B cell (primary cell): ENCODE measurements around the gene DIAPH1.

Source experiments
- CTCF ChIP-seq: fragments of 200-600 bp; IDR thresholded peaks from one replicate; pipeline ENCODE4 v1.8.0; 2022; ENCODE audit warnings: antibody characterized with exemption, mild to moderate bottlenecking
- EZH2 ChIP-seq: IDR thresholded peaks from 2 replicates; pipeline ENCODE4 v1.6.1; 2012; ENCODE audit warnings: borderline replicate concordance, low read depth, mild to moderate bottlenecking, moderate library complexity, low read length; ENCODE audit not compliant: insufficient read depth, poor library complexity, severe bottlenecking

DNA sequence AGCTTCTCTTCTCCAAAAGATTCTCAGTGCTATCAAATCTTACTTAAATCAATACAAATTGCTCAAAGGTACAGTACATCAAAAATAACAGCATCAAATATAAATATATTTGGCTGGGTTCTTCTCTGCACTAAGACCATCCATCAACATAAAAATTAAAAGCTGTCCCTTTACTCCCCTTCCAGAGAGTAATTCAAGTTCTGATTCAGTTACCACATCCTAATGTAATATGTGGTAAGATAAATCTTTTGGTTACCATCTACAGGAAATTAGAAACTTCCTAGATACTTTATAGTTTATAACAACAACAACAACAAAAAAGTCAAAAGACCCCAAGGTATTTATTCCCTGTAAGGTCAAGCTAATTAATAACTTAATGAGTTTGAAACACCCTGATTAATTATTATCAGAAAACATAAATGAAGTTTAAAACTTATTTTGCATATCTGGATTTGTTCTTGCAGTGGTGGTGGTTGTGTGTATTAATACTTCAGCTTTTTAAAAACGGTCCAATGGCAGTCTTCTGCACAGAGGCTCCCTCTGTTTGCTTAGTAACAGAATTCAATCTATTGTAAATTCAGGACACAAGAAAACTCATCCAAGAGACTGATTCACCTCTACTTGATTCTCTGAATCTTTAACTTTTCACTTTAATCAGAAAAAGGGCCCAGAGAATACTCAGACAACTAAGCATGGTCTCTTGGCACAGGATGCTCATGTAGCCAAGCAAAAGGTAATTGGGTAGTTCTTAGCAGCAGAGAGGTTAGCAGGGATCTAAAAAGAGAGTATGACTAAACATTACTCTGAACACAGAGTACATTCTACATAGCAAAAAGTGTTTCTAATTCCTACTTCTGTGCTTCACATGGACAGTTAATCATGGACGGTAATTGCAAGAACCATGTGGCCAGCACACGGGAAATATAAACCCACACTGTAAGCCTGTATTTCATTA lies 20.1 kb downstream of the DIAPH1 start:
- TF ChIP-seq CTCF (no peak), EZH2 (no peak)
